Nephron (organoid): ENCODE data around the gene HINT3.
A peak's percentile ranks its signal among the peaks of the same experiment; 100 is the strongest.
"Not testable (repeated sequence)": the region's sequence is repeated elsewhere in the genome, so short reads cannot be mapped to it uniquely, and the experiment has no call there.

Experiments used
- H3K27ac Mint-ChIP-seq, 3 experiments: 2 replicates each; pipeline ENCODE4 v1.8.0; 2020; ENCODE audit warnings: mixed read lengths in 3 of 3, mild to moderate bottlenecking in 2 of 3, moderate library complexity in 1 of 3
- H3K27me3 Mint-ChIP-seq: 2 replicates; pipeline ENCODE4 v1.8.0; 2021; ENCODE audit warnings: low read depth, mild to moderate bottlenecking, moderate library complexity, mixed read lengths
- H3K36me3 Mint-ChIP-seq: 2 replicates; pipeline ENCODE4 v1.8.0; 2020; ENCODE audit warnings: low read depth, mixed read lengths
- H3K4me1 Mint-ChIP-seq: 2 replicates; pipeline ENCODE4 v1.8.0; 2020; ENCODE audit warnings: mixed read lengths
- H3K4me3 Mint-ChIP-seq, 3 experiments: 2 replicates each; pipeline ENCODE4 v1.8.0; 2020; ENCODE audit warnings: mild to moderate bottlenecking in 3 of 3, mixed read lengths in 3 of 3, moderate library complexity in 2 of 3
- H3K9me3 Mint-ChIP-seq: 2 replicates; pipeline ENCODE4 v1.8.0; 2020; ENCODE audit warnings: mixed read lengths
- TF ChIP-seq, protein P1 (sequence below), 3 experiments: fragments of 200-600 bp; sonication (generic); IDR thresholded peaks; one replicate each; pipeline ENCODE4 v1.5.0; 2021; ENCODE audit warnings: antibody characterized with exemption in 3 of 3; ENCODE audit not compliant: unreplicated experiment in 3 of 3

Gene HINT3

DNA sequence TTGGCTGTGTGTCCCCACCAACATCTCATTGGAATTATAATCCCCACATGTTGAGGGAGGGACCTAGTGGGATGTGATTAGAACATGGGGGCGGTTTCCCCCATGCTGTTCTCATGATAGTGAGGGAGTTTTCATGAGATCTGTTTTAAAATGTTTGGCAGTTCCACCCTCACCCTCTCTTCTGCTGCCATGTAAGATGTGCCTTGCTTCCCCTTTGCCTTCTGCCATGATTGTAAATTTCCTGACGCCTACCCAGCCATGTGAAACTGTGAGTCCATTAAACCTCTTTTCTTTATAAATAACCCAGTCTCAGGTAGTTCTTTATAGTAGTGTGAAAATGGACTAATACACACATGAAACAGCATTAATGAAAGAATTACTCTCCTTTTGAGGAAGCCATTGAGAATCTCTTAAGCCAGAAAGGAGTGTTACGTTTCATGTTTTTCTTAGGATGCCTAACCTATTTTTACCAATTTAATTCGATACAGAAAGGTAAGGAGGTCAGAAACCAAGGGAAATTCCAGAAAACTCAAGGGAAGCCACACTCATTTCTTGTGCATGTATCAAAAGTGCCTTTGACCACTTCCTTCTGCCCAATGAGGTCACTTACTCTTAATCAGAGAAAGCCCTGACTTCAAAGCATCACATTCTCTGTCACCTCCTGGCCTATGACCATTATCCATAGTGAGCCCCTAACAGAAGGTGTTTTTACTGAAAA is 24.7 kb upstream of the HINT3 start:
- H3K4me3 Mint-ChIP-seq, result no peak overlapping the region
- no peak overlapping the region for H3K27ac Mint-ChIP-seq
- H3K9me3 Mint-ChIP-seq, result no peaks in the 10 kb centered on the region
- TF ChIP-seq, protein P1, sequence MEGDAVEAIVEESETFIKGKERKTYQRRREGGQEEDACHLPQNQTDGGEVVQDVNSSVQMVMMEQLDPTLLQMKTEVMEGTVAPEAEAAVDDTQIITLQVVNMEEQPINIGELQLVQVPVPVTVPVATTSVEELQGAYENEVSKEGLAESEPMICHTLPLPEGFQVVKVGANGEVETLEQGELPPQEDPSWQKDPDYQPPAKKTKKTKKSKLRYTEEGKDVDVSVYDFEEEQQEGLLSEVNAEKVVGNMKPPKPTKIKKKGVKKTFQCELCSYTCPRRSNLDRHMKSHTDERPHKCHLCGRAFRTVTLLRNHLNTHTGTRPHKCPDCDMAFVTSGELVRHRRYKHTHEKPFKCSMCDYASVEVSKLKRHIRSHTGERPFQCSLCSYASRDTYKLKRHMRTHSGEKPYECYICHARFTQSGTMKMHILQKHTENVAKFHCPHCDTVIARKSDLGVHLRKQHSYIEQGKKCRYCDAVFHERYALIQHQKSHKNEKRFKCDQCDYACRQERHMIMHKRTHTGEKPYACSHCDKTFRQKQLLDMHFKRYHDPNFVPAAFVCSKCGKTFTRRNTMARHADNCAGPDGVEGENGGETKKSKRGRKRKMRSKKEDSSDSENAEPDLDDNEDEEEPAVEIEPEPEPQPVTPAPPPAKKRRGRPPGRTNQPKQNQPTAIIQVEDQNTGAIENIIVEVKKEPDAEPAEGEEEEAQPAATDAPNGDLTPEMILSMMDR (IDR thresholded peaks at IDR 0.05; ENCODE audit: unreplicated experiment in 3 of 3), result no peak
- peaks cover 22% of the 10 kb centered on the region for H3K36me3 Mint-ChIP-seq
- no peaks in the 10 kb centered on the region for H3K4me1 Mint-ChIP-seq
- no peaks in the 10 kb centered on the region for H3K27me3 Mint-ChIP-seq

DNA sequence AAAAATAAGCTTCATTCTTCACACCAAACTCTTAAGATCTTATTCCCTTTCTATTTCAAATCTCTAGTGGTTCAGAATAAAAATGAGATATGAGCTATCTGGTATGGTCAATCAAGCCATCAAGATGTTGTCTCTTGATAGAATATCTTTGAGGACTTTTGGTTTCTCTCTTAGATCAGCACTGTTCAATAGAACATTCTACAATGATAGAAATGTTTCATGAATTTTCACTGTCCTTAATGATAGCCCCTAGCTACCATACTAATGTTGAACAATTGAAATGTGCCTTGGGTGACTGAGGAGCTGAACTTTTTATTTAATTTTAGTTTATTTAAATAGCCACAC is 24.1 kb upstream of the HINT3 start:
- Mint-ChIP-seq H3K4me3 (no peak overlapping the region), H3K27me3 (no peaks in the 10 kb centered on the region), H3K27ac (no peak overlapping the region), H3K36me3 (peaks cover 22% of the 10 kb centered on the region), H3K9me3 (no peaks in the 10 kb centered on the region), H3K4me1 (no peaks in the 10 kb centered on the region)
- TF ChIP-seq, protein P1 (IDR thresholded peaks at IDR 0.05; ENCODE audit: unreplicated experiment in 3 of 3), result no peak

DNA sequence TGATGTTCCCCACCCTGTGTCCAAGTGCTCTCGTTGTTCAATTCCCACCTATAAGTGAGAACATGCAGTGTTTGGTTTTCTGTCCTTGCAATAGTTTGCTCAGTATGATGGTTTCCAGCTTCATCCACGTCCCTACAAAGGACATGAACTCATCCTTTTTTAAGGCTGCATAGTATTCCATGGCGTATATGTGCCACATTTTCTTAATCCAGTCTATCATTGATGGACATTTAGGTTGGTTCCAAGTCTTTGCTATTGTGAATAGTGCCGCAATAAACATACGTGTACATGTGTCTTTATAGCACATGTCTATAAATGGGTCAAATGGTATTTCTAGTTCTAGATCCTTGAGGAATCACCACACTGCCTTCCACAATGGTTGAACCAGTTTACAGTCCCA is 21.1 kb upstream of the HINT3 start:
- H3K27ac Mint-ChIP-seq, H3K9me3 Mint-ChIP-seq, H3K4me3 Mint-ChIP-seq, H3K27me3 Mint-ChIP-seq, H3K4me1 Mint-ChIP-seq: not testable (repeated sequence)
- H3K36me3 Mint-ChIP-seq, result peaks cover 12% of the 10 kb centered on the region

DNA sequence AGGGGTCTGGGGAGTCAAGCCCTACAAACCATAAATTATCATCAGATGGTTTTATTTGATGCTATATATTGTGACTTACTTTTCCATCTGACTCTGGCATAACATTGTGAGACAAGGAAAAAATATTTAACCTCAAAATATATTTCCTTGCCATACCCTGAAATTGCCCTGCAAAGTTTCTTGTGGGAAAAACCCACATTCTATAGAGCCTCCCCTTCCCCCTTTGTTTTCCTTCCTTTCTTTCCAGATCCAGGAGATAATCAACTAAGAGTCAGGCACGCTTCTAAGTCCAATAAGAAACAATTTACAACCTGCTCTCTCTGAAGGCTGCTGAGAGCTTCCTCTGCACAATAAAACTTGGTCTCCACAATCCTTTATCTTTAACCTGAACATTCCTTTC is 17.5 kb upstream of the HINT3 start:
- Mint-ChIP-seq H3K36me3 (no peaks in the 10 kb centered on the region), H3K4me1 (no peaks in the 10 kb centered on the region), H3K27ac (no peak overlapping the region), H3K9me3 (no peaks in the 10 kb centered on the region), H3K4me3 (no peak overlapping the region), H3K27me3 (peaks cover 3% of the 10 kb centered on the region)
- TF ChIP-seq, protein P1 (IDR thresholded peaks at IDR 0.05; ENCODE audit: unreplicated experiment in 3 of 3), result no peak

DNA sequence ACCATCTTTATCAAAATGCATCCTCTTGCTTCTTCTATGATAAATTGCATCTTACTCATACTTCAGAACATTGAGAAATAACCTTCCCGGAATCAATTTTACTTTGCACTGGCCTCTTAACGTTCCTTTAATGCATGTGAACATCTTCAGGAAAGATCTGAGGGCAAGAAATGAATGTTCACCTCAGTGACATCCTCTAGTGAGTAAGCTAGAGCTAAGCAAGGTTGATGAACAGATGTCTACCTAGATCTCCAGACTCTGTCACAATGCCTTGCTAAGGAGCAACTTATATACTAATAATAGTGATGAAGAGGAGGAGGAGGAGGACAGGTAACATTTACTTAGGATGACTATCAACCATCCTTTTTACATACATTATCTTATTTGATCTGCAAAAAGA is 16.8 kb upstream of the HINT3 start:
- Mint-ChIP-seq H3K4me1 (no peaks in the 10 kb centered on the region), H3K27me3 (peaks cover 3% of the 10 kb centered on the region), H3K9me3 (no peaks in the 10 kb centered on the region), H3K36me3 (no peaks in the 10 kb centered on the region), H3K4me3 (no peak overlapping the region), H3K27ac (no peak overlapping the region)
- TF ChIP-seq, protein P1 (IDR thresholded peaks at IDR 0.05; ENCODE audit: unreplicated experiment in 3 of 3), result no peak

DNA sequence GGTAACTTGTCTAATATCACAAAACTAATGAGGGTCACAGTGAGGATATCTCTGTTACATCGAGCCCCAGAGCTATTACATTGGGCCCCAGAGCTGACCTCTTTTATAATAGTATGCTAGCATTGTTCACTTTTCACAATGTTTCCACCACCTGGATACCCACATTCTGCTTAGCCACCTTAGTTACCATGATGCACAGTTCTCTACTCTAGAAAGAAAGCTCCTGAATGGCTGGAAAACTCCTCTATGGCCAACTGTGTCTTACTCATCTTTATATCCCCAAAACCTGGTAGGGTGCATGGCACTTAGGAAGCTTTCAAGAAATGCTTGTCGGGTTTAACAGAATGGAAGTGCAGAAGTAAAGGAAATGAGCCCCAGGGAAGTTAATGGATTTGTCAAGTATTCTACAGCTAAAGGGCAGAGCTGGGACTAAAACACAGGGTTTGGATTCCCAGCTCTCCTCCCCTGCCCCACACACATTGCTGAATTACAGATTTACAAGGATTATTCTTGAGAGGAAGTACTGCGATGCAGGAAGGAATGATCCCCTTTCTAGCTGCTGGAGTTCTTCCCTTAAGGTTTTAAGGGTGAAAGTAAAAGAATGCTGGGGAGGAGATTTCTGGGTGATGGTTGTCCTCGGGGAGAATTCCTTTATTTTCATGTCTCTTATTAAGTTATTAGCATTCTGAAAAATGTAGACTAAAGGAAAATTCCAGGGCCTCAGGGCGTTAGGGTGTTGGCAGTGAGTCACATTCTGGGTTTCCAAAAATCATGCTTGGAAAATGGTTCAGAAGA is 16.1 kb upstream of the HINT3 start:
- TF ChIP-seq, protein P1 (IDR thresholded peaks at IDR 0.05; ENCODE audit: unreplicated experiment in 3 of 3), result no peak
- Mint-ChIP-seq H3K27ac (peak overlapping the region in 1 of 3 experiments; percentile 59), H3K4me1 (no peaks in the 10 kb centered on the region), H3K27me3 (peaks cover 3% of the 10 kb centered on the region), H3K4me3 (no peak overlapping the region), H3K9me3 (no peaks in the 10 kb centered on the region), H3K36me3 (no peaks in the 10 kb centered on the region)
